Measurements from ENCODE around the gene CCNC.

The CCNC gene

GRCh38 chr6:99568103-99568933, at the start of gene CCNC:
Gene CCNC, minus strand, starts transcription at chr6:99568660. Its CDS starts 133 bp downstream, at chr6:99568527.
- peak; percentile 92 for DNase-seq

GRCh38 chr6:99617131-99617530, 48.7 kb upstream of the CCNC start:
- DNase-seq: no peak

- no peak for DNase-seq
Observed at GRCh38 chr6:99614430-99615186, 46.1 kb upstream of the CCNC start.

GRCh38 chr6:99613705-99614429, 45.4 kb upstream of the CCNC start:
- no peak for DNase-seq

- peak; percentile 31 for DNase-seq
Observed at GRCh38 chr6:99613409-99613704, 44.9 kb upstream of the CCNC start.

- no peak for DNase-seq
Observed at GRCh38 chr6:99612551-99613408, 44.3 kb upstream of the CCNC start.

- no peak for DNase-seq
Observed at GRCh38 chr6:99611148-99611547, 42.7 kb upstream of the CCNC start.

GRCh38 chr6:99609905-99610489, 41.5 kb upstream of the CCNC start:
- DNase-seq: no peak

- no peak for DNase-seq
Observed at GRCh38 chr6:99608886-99609482, 40.5 kb upstream of the CCNC start.

GRCh38 chr6:99608059-99608885, 39.8 kb upstream of the CCNC start:
- no peak for DNase-seq

GRCh38 chr6:99607416-99608036, 39.1 kb upstream of the CCNC start:
- DNase-seq: no peak

- DNase-seq: no peak
Observed at GRCh38 chr6:99606656-99607415, 38.4 kb upstream of the CCNC start, which contains the start of gene PRDM13. Gene PRDM13, plus strand, starts transcription at chr6:99606833. Its CDS starts 202 bp downstream, at chr6:99607035.

- DNase-seq: no peak
Observed at GRCh38 chr6:99605911-99606655, 37.6 kb upstream of the CCNC start.

- DNase-seq: no peak
Observed at GRCh38 chr6:99605074-99605734, 36.7 kb upstream of the CCNC start.

- no peak for DNase-seq
Observed at GRCh38 chr6:99604166-99605073, 36.0 kb upstream of the CCNC start.

- no peak for DNase-seq
Observed at GRCh38 chr6:99603421-99604165, 35.1 kb upstream of the CCNC start.

Measured in stimulated activated CD4-positive, alpha-beta T cell treated with anti-CD3 and anti-CD28 coated beads, Interleukin-4, amount 100 ng/mL, for 24 hours (primary cell).